KMS-11 (cell line): ENCODE measurements around the gene TRIM36.

Source experiments
- H2AFZ ChIP-seq: fragments of 200-600 bp; sonication (generic); 2 replicates; pipeline ENCODE4 v1.6.1; 2016; ENCODE audit warnings: antibody characterized with exemption, mixed run types, low read depth
- H3K27ac ChIP-seq: fragments of 200-600 bp; sonication (generic); 2 replicates; pipeline ENCODE4 v1.6.1; 2016; ENCODE audit warnings: mild to moderate bottlenecking, mixed run types
- H3K27me3 ChIP-seq: fragments of 200-600 bp; sonication (generic); 2 replicates; pipeline ENCODE4 v1.6.1; 2017; ENCODE audit warnings: mild to moderate bottlenecking, low read depth, mixed run types, moderate library complexity; ENCODE audit not compliant: insufficient read depth
- H3K36me3 ChIP-seq: fragments of 200-600 bp; sonication (generic); 2 replicates; pipeline ENCODE4 v1.6.1; 2017; ENCODE audit warnings: mild to moderate bottlenecking, mixed run types; ENCODE audit not compliant: insufficient read depth
- H3K4me1 ChIP-seq: fragments of 200-600 bp; sonication (generic); 2 replicates; pipeline ENCODE4 v1.6.1; 2016; ENCODE audit warnings: mild to moderate bottlenecking, low read depth, mixed run types; ENCODE audit not compliant: poor library complexity, severe bottlenecking
- H3K4me2 ChIP-seq: fragments of 200-600 bp; sonication (generic); 2 replicates; pipeline ENCODE4 v1.7.0; 2016; ENCODE audit warnings: mild to moderate bottlenecking, mixed run types
- H3K4me3 ChIP-seq: fragments of 200-600 bp; sonication (generic); IDR thresholded peaks from 2 replicates; pipeline ENCODE4 v1.6.1; 2017; ENCODE audit warnings: low read depth, low read length, mixed read lengths; ENCODE audit not compliant: insufficient read depth
- H3K79me2 ChIP-seq: fragments of 200-600 bp; sonication (generic); 2 replicates; pipeline ENCODE4 v1.6.1; 2016; ENCODE audit warnings: low read depth, mixed run types; ENCODE audit not compliant: insufficient read depth
- H3K9ac ChIP-seq: fragments of 200-600 bp; sonication (generic); 2 replicates; pipeline ENCODE4 v1.6.1; 2016; ENCODE audit warnings: mild to moderate bottlenecking, mixed run types
- H4K20me1 ChIP-seq: fragments of 200-600 bp; sonication (generic); 2 replicates; pipeline ENCODE4 v1.6.1; 2016; ENCODE audit warnings: mild to moderate bottlenecking, mixed run types; ENCODE audit not compliant: insufficient read depth
- TF ChIP-seq, protein P1 (sequence below): fragments of 200-600 bp; sonication (generic); conservative IDR thresholded peaks from 2 replicates; pipeline ENCODE4 v1.6.1; 2017; ENCODE audit warnings: low read depth, mild to moderate bottlenecking, antibody characterized with exemption, low read length, moderate library complexity, mixed read lengths

TRIM36 gene

DNA sequence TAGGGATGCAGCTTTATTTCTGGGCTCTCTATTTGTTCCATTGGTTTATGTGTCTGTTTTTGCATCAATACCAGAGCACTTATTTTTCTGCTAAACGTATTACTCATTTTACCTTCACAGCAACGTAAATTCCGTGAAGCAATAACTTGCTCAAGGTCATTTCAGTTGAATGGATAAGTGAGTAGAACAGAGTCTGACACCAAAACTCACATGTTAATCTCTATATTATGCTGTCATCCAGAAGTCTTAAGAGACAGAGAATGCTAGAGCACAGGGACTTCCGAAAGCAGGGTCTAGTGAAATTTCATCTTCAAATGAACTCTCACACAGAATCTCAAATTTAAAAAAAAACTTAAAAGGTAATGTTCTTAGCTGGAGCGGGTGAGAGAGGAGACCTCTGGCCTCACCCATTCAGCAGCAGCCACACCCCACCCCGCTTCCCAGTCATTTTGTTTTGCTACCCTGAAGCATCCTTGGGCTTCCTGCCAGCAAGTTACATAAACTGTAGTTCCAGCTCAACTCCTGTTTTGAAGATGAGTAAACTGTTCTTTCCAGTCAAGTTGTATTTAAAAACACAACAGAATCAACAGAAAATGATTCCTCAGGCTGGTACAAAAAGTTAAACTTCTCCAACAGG is 69.3 kb downstream of the TRIM36 start:
- Histone ChIP-seq H3K4me2 (no peak overlapping the region), H3K36me3 (no peaks in the 10 kb centered on the region), H3K79me2 (no peaks in the 10 kb centered on the region), H3K4me1 (peaks cover 22% of the 10 kb centered on the region), H2AFZ (no peak overlapping the region), H3K4me3 (no peak overlapping the region), H3K9ac (no peak overlapping the region), H3K27me3 (no peaks in the 10 kb centered on the region), H4K20me1 (no peaks in the 10 kb centered on the region), H3K27ac (no peak overlapping the region)
- TF ChIP-seq, protein P1, sequence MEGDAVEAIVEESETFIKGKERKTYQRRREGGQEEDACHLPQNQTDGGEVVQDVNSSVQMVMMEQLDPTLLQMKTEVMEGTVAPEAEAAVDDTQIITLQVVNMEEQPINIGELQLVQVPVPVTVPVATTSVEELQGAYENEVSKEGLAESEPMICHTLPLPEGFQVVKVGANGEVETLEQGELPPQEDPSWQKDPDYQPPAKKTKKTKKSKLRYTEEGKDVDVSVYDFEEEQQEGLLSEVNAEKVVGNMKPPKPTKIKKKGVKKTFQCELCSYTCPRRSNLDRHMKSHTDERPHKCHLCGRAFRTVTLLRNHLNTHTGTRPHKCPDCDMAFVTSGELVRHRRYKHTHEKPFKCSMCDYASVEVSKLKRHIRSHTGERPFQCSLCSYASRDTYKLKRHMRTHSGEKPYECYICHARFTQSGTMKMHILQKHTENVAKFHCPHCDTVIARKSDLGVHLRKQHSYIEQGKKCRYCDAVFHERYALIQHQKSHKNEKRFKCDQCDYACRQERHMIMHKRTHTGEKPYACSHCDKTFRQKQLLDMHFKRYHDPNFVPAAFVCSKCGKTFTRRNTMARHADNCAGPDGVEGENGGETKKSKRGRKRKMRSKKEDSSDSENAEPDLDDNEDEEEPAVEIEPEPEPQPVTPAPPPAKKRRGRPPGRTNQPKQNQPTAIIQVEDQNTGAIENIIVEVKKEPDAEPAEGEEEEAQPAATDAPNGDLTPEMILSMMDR: no peak

DNA sequence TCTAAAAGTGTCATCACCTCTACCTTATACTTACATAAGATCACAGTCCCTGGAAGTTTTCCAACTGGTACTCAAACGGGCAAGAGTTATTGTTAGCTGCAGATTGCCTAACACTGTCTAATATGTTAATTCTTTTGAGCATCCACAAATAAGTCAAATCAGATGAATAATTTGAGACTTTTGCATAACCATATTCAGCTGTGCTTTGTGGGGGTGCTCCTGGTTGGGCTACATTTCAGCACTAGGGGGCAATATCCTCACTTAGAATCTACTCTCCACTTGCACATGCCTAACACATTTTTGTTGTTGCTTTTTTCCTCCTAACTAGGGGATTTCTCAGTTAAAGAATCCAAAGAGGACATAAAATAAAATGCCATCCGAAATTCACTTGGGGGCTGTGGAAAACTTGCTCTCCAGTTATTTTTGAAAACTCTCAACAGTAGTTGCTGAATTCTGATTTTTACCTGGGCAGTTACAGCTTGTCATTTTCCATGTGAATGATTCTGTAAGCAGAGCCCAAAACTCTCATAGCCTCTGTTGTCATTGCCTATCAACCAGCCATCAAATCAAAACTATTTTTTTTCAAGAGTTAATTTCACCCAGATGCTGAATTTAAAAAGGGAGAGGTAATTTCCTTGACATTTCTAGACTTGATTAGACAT is 71.5 kb downstream of the TRIM36 start:
- Histone ChIP-seq H4K20me1 (no peaks in the 10 kb centered on the region), H3K4me3 (no peak overlapping the region), H3K4me1 (peaks cover 22% of the 10 kb centered on the region), H3K27ac (no peak overlapping the region; the same call in 1 of the 2 replicates), H3K79me2 (no peaks in the 10 kb centered on the region), H3K4me2 (no peak overlapping the region), H3K36me3 (no peaks in the 10 kb centered on the region), H2AFZ (no peak overlapping the region), H3K27me3 (no peaks in the 10 kb centered on the region), H3K9ac (no peak overlapping the region)
- TF ChIP-seq, protein P1: peak; percentile 76

DNA sequence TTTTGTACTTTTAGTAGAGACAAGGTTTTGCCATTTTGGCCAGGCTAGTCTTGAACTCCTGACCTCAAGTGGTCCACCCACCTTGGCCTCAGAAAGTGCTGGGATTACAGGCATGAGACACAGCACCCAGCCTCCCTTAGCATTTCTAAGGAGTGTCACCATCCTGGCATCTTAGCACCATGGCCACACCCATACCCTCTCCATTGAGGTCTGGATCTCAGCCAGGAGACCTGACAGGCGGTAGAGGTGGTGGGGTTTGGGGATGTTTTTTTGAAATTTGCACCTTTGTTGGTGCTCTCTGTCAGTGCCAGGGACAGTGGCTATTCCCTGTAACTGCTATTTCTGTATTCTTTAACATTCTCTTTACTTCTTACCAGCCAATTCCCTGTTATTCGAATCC is 72.5 kb downstream of the TRIM36 start:
- H3K4me2 ChIP-seq: no peak overlapping the region
- no peak overlapping the region for H3K27ac ChIP-seq
- H3K36me3 ChIP-seq: no peaks in the 10 kb centered on the region

DNA sequence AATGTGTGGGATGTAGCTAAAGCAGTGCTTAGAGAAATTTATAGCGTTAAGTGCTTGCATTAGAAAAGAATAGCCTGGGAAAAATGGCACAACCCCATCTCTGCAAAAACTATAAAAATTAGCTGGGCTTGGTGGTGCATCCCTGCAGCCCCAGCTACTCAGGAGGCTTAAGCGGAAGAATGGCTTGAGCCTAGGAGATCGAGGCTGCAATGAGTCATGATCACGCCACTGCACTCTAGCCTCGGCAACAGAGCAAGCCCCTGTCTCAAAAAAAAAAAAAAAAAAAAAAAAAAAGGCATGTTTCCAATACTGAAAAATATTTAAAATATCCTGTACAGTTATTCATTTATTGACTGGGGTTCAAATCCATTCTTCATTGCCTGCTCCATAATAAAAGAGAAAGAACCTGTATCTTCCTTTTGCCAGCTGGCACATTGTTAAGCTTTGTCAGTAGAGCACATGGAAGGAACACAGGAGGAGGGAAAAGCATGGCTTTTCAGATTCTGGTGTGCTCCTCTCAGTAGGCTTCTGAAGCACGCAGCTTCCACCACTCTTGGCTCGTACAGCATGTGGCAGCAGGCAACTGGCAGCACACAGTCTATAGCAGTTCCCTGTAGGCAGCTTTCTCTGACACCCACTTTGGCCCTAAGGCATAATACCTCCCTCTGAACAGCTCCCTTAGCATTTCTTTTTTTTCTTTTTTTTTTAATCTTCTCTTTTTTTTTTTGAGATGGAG is 73.5 kb downstream of the TRIM36 start:
- H2AFZ ChIP-seq: no peak overlapping the region
- H3K79me2 ChIP-seq: no peaks in the 10 kb centered on the region
- TF ChIP-seq, protein P1: no peak
- no peaks in the 10 kb centered on the region for H3K27me3 ChIP-seq
- no peak overlapping the region for H3K4me3 ChIP-seq
- H3K36me3 ChIP-seq: no peaks in the 10 kb centered on the region
- H3K27ac ChIP-seq: no peak overlapping the region
- H3K9ac ChIP-seq: no peak overlapping the region
- H3K4me2 ChIP-seq: no peak overlapping the region
- no peaks in the 10 kb centered on the region for H4K20me1 ChIP-seq
- peaks cover 22% of the 10 kb centered on the region for H3K4me1 ChIP-seq

More for the DNA sequence above, 72.5 kb downstream of the TRIM36 start:
- Histone ChIP-seq H3K27me3 (no peaks in the 10 kb centered on the region), H3K4me1 (peaks cover 22% of the 10 kb centered on the region), H3K4me3 (no peak overlapping the region), H2AFZ (no peak overlapping the region), H3K79me2 (no peaks in the 10 kb centered on the region), H4K20me1 (no peaks in the 10 kb centered on the region), H3K9ac (no peak overlapping the region)
- TF ChIP-seq, protein P1: no peak
